OCI-LY3 (cell line): ENCODE data around the gene FLNA.

Source experiments
- H2AFZ ChIP-seq: fragments of 200-600, 300-600 bp; shearing (Covaris generic); 2 replicates; pipeline ENCODE4 v1.6.0; 2014; ENCODE audit warnings: antibody characterized with exemption, low read depth, low read length
- H3K27ac ChIP-seq: fragments of 200-600, 300-600 bp; sonication (generic); 2 replicates; pipeline ENCODE4 v1.5.1; 2014; ENCODE audit warnings: mild to moderate bottlenecking, low read length, moderate library complexity, mixed read lengths
- H3K27me3 ChIP-seq: fragments of 200-600, 300-600 bp; sonication (generic); 2 replicates; pipeline ENCODE4 v1.6.1; 2014; ENCODE audit warnings: low read depth, low read length, mixed read lengths
- H3K36me3 ChIP-seq: fragments of 200-600, 300-600 bp; sonication (generic); replicated peaks from 2 replicates; pipeline ENCODE3; 2014; ENCODE audit warnings: low read depth, low read length, mixed read lengths
- H3K4me1 ChIP-seq: fragments of 300-600, 200-600 bp; sonication (generic); 2 replicates; pipeline ENCODE4 v1.6.1; 2014; ENCODE audit warnings: low read length, mixed read lengths
- H3K4me2 ChIP-seq: fragments of 200-600, 300-600 bp; sonication (generic); 2 replicates; pipeline ENCODE4 v1.6.1; 2014; ENCODE audit warnings: low read length, mixed read lengths
- H3K4me3 ChIP-seq: fragments of 300-600, 200-600 bp; sonication (generic); 2 replicates; pipeline ENCODE4 v1.5.1; 2014; ENCODE audit warnings: antibody characterized with exemption, mild to moderate bottlenecking, low read length, moderate library complexity
- H3K79me2 ChIP-seq: fragments of 300-600, 200-600 bp; shearing (Covaris generic); 2 replicates; pipeline ENCODE4 v1.6.1; 2014; ENCODE audit warnings: mild to moderate bottlenecking, low read length, mixed read lengths
- H3K9ac ChIP-seq: fragments of 300-600, 200-600 bp; shearing (Covaris generic); 2 replicates; pipeline ENCODE4 v1.6.0; 2014; ENCODE audit warnings: mild to moderate bottlenecking, low read length, moderate library complexity
- H3K9me3 ChIP-seq: fragments of 200-600, 300-600 bp; shearing (Covaris generic); 2 replicates; pipeline ENCODE4 v1.6.1; 2014; ENCODE audit warnings: low read length, mixed read lengths; ENCODE audit not compliant: insufficient read depth
- H4K20me1 ChIP-seq: fragments of 200-600, 300-600 bp; sonication (generic); 2 replicates; pipeline ENCODE4 v1.6.1; 2016; ENCODE audit warnings: low read length, mixed read lengths; ENCODE audit not compliant: insufficient read depth
- CTCF ChIP-seq: fragments of 200-600, 300-600 bp; sonication (generic); IDR thresholded peaks from 2 replicates; pipeline ENCODE4 v1.5.1; 2014; ENCODE audit warnings: antibody characterized with exemption, low read length, low read depth
- EZH2phosphoT487 ChIP-seq: fragments of 200-600 bp; shearing (Covaris generic); IDR thresholded peaks from 2 replicates; pipeline ENCODE4 v1.6.1; 2018; ENCODE audit warnings: antibody characterized with exemption, mixed run types, low read depth

FLNA gene

GRCh38 chrX:154366666-154367055 lies 7.8 kb downstream of the FLNA start:
- H4K20me1 ChIP-seq = peaks cover 23% of the 10 kb centered on the region
- H3K4me1 ChIP-seq = peaks cover 8% of the 10 kb centered on the region
- no peak overlapping the region for H3K9ac ChIP-seq
- H2AFZ ChIP-seq = no peak overlapping the region
- H3K4me2 ChIP-seq = no peak overlapping the region
- H3K27me3 ChIP-seq = no peaks in the 10 kb centered on the region
- no peak overlapping the region for H3K4me3 ChIP-seq
- H3K27ac ChIP-seq = no peak overlapping the region
- TF ChIP-seq CTCF (no peak), EZH2phosphoT487 (no peak)
- H3K79me2 ChIP-seq = peaks cover 49% of the 10 kb centered on the region
- H3K36me3 ChIP-seq = peaks cover 39% of the 10 kb centered on the region
- no peaks in the 10 kb centered on the region for H3K9me3 ChIP-seq

- no peaks in the 10 kb centered on the region for H3K27me3 ChIP-seq
- H3K27ac ChIP-seq = no peak overlapping the region
- no peak overlapping the region for H3K9ac ChIP-seq
- peaks cover 23% of the 10 kb centered on the region for H4K20me1 ChIP-seq
- H3K4me3 ChIP-seq = no peak overlapping the region
- peaks cover 8% of the 10 kb centered on the region for H3K4me1 ChIP-seq
- peaks cover 49% of the 10 kb centered on the region for H3K79me2 ChIP-seq
- peaks cover 43% of the 10 kb centered on the region for H3K36me3 ChIP-seq
- H2AFZ ChIP-seq = no peak overlapping the region
- no peak for TF ChIP-seq EZH2phosphoT487
- TF ChIP-seq CTCF = no peak
- no peak overlapping the region for H3K4me2 ChIP-seq
- no peaks in the 10 kb centered on the region for H3K9me3 ChIP-seq
These were observed 8.3 kb downstream of the FLNA start for GRCh38 chrX:154365997-154366665.

- Histone ChIP-seq H3K9ac (no peak overlapping the region), H3K79me2 (peaks cover 40% of the 10 kb centered on the region), H3K4me2 (no peak overlapping the region), H2AFZ (no peak overlapping the region), H4K20me1 (peaks cover 23% of the 10 kb centered on the region), H3K27me3 (no peaks in the 10 kb centered on the region), H3K27ac (no peak overlapping the region), H3K9me3 (no peaks in the 10 kb centered on the region), H3K4me1 (peaks cover 8% of the 10 kb centered on the region), H3K4me3 (no peak overlapping the region), H3K36me3 (peaks cover 41% of the 10 kb centered on the region)
- TF ChIP-seq EZH2phosphoT487 (no peak), CTCF (no peak)
These were observed 9.3 kb downstream of the FLNA start for GRCh38 chrX:154365052-154365600.

GRCh38 chrX:154363706-154364439 lies 10.6 kb downstream of the FLNA start:
- TF ChIP-seq CTCF (no peak), EZH2phosphoT487 (no peak)
- no peak overlapping the region for H2AFZ ChIP-seq
- H3K4me1 ChIP-seq = peaks cover 4% of the 10 kb centered on the region
- no peak overlapping the region for H3K9ac ChIP-seq
- H3K36me3 ChIP-seq = peaks cover 42% of the 10 kb centered on the region
- H3K27ac ChIP-seq = no peak overlapping the region
- H3K4me2 ChIP-seq = no peak overlapping the region
- no peak overlapping the region for H3K4me3 ChIP-seq
- no peaks in the 10 kb centered on the region for H3K27me3 ChIP-seq
- peaks cover 19% of the 10 kb centered on the region; the same call in 1 of the 2 replicates for H4K20me1 ChIP-seq
- peaks cover 28% of the 10 kb centered on the region for H3K79me2 ChIP-seq
- no peaks in the 10 kb centered on the region for H3K9me3 ChIP-seq
